C4-2B (cell line): ENCODE data around the gene AP3D1.

Experiments used
- ZFX ChIP-seq: fragments of 450-650 bp; IDR thresholded peaks from 2 replicates; pipeline ENCODE4 v1.6.1; 2017
- TF ChIP-seq, protein P1 (sequence below): fragments of 450-650 bp; conservative IDR thresholded peaks from 2 replicates; pipeline ENCODE4 v1.5.1; 2017; ENCODE audit warnings: mild to moderate bottlenecking

DNA sequence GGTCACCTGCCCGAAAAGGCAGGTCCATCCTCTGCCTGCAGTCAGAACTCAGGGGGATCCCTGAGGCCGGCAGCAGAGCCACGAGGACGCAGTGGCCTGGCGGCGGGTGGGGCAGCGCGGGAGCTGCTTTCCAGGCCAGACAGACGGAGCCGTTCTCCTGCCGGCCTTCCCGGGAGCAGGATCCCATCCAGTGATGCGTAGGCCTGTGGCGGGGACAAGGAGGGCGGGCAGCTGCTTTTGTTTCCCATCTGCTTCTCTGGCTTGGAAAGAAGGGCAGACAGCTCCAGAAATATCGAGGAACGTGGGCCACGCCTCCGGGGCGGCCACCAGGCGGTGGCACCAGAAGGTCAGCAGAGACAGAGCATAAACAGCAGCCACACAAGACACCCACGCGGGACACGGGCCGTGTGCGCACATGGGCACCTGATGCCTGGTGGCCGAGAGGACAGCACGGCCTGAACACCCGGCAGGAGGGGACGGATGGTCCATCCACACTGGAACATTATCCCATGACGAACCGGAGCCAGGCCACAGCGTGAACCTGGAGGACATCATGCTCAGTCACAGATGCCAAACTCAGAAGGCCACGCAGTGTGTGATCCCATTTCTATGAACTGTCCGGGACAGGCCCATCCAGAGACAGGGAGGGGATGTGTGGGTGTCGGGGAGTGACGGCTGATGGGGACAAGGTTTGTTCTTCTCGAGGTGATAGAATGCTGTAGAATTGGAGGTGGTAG is 86.4 kb downstream of the AP3D1 start:
- TF ChIP-seq, protein P1, sequence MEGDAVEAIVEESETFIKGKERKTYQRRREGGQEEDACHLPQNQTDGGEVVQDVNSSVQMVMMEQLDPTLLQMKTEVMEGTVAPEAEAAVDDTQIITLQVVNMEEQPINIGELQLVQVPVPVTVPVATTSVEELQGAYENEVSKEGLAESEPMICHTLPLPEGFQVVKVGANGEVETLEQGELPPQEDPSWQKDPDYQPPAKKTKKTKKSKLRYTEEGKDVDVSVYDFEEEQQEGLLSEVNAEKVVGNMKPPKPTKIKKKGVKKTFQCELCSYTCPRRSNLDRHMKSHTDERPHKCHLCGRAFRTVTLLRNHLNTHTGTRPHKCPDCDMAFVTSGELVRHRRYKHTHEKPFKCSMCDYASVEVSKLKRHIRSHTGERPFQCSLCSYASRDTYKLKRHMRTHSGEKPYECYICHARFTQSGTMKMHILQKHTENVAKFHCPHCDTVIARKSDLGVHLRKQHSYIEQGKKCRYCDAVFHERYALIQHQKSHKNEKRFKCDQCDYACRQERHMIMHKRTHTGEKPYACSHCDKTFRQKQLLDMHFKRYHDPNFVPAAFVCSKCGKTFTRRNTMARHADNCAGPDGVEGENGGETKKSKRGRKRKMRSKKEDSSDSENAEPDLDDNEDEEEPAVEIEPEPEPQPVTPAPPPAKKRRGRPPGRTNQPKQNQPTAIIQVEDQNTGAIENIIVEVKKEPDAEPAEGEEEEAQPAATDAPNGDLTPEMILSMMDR: no peak
- no peak for TF ChIP-seq ZFX
